ENCODE results near the gene SEMA7A. TPM values are rescaled to one million over a fixed set of nuclear protein-coding genes. Genes with fewer than 3 reads are reported as not detected.

SEMA7A gene
- total RNA-seq, 4 donors from 2014 or later: 0.29 to 16.9 (median 4.5) TPM; not detected in 1

GRCh38 chr15:74434263-74435136 is 742 bp upstream of the SEMA7A start:
- Histone ChIP-seq H3K4me1 (peaks cover 0 to 11% of the 10 kb centered on the region in 2 donors), H3K27me3 (no peaks in the 10 kb centered on the region), H3K36me3 (no peaks in the 10 kb centered on the region), H3K4me3 (peak overlapping the region; percentile 4 to 79), H3K9me3 (no peaks in the 10 kb centered on the region), H3K27ac (peak overlapping the region; percentile 47 to 67)
- TF ChIP-seq POLR2A (IDR thresholded peaks at IDR 0.05) (no peak), CTCF (IDR thresholded peaks at IDR 0.05) (no peak)
- intact Hi-C loops (cut with DNase I; ENCODE audit: low total_unique reads): no loop called here
- no peak for DNase-seq

- Histone ChIP-seq H3K9me3 (no peaks in the 10 kb centered on the region), H3K27me3 (no peaks in the 10 kb centered on the region), H3K4me3 (peak overlapping the region; percentile 29 to 79), H3K4me1 (peaks cover 0 to 11% of the 10 kb centered on the region in 2 donors), H3K36me3 (no peaks in the 10 kb centered on the region), H3K27ac (peak overlapping the region in 1 of 2 donors; percentile 67)
- intact Hi-C loops (cut with DNase I; ENCODE audit: low total_unique reads): no loop called here
- no peak for DNase-seq
- no peak for TF ChIP-seq POLR2A (IDR thresholded peaks at IDR 0.05)
- no peak for TF ChIP-seq CTCF (IDR thresholded peaks at IDR 0.05)
Measured at GRCh38 chr15:74432968-74433591, 678 bp downstream of the SEMA7A start.

GRCh38 chr15:74432271-74432967 is 1.3 kb downstream of the SEMA7A start:
- Histone ChIP-seq H3K27ac (no peak overlapping the region), H3K4me1 (peaks cover 0 to 11% of the 10 kb centered on the region in 2 donors), H3K9me3 (no peaks in the 10 kb centered on the region), H3K4me3 (peak overlapping the region in 1 of 2 donors; percentile 79), H3K27me3 (no peaks in the 10 kb centered on the region), H3K36me3 (no peaks in the 10 kb centered on the region)
- intact Hi-C loops (cut with DNase I; ENCODE audit: low total_unique reads): no loop called here
- no peak for DNase-seq
- TF ChIP-seq CTCF (IDR thresholded peaks at IDR 0.05): no peak
- no peak for TF ChIP-seq POLR2A (IDR thresholded peaks at IDR 0.05)

DNA sequence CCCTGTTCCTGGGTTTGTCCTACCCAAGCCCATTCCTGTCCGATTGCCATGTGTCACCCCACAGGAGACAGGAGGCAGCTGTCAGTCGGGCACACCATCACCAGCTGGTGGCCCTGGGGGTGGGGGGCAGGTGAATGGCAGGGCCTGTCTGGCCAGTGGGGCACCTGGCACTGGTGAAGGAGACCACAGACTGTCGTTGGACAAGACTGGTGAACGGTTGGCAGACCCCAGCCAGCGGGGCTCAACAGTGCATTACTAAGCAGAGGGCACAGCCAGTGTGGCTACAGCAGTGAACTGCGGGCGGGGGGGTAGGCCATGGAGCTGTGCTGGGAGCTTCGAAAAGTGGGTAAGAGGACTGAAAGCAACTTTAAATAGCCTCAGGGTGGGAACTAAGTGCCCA is 2.1 kb downstream of the SEMA7A start:
- Histone ChIP-seq H3K4me3 (no peak overlapping the region), H3K27me3 (no peaks in the 10 kb centered on the region), H3K4me1 (peaks cover 0 to 11% of the 10 kb centered on the region in 2 donors), H3K36me3 (no peaks in the 10 kb centered on the region), H3K9me3 (no peaks in the 10 kb centered on the region), H3K27ac (no peak overlapping the region)
- no peak for DNase-seq
- TF ChIP-seq POLR2A (IDR thresholded peaks at IDR 0.05) (no peak), CTCF (IDR thresholded peaks at IDR 0.05) (no peak)
- intact Hi-C loops (cut with DNase I; ENCODE audit: low total_unique reads): no loop called here

Measured in uterus (tissue), 4 donors.